ENCODE measurements around the gene MAD1L1. TPM values are rescaled to one million over a fixed set of nuclear protein-coding genes. Genes with fewer than 3 reads are reported as not detected.

MAD1L1 gene
- total and polyA plus RNA-seq, 2 of the 4 experiments (the other 2 are of a cell fraction): 29.0 to 40.9 TPM

- BruUV-seq (replicated peaks): no TSS peak
Measured at GRCh38 chr7:1945558-1945957, 287.2 kb downstream of the MAD1L1 start.

More at GRCh38 chr7:1945558-1945957, 287.2 kb downstream of the MAD1L1 start:
- Histone ChIP-seq H3K36me3 (ENCODE audit: control insufficient read depth, insufficient read depth, low read length) (peaks cover 3% of the 10 kb centered on the region; the same call in 1 of the 2 replicates), H3K9ac (ENCODE audit: low read depth, low read length) (no peak overlapping the region), H3K4ac (ENCODE audit: low read depth, low read length) (no peak overlapping the region), H3K14ac (replicated peaks; ENCODE audit: low read depth, low read length) (no peak overlapping the region), H3K9me3 (ENCODE audit: control insufficient read depth, insufficient read depth, low read length) (no peaks in the 10 kb centered on the region), H2BK120ac (ENCODE audit: low read depth, low read length) (no peak overlapping the region), H2AK9ac (replicated peaks; ENCODE audit: low read depth, low read length, poor library complexity) (no peak overlapping the region), H2AFZ (replicated peaks; ENCODE audit: low read length, poor library complexity) (no peak overlapping the region), H3K4me2 (ENCODE audit: low read depth, low read length) (no peak overlapping the region), H3K27ac (ENCODE audit: insufficient read depth, low read length) (no peak overlapping the region), H4K91ac (ENCODE audit: insufficient read depth, low read depth, low read length) (no peak overlapping the region), H3K27me3 (ENCODE audit: control insufficient read depth, insufficient read depth, low read length) (no peaks in the 10 kb centered on the region), H3K56ac (ENCODE audit: extremely low read depth, insufficient read depth, low read length) (no peak overlapping the region), H2AK5ac (ENCODE audit: low read depth, low read length) (no peak overlapping the region), H2BK20ac (ENCODE audit: low read depth, low read length) (no peak overlapping the region), H3K4me1 (ENCODE audit: control insufficient read depth, insufficient read depth, low read length) (peaks cover under 1% of the 10 kb centered on the region; the same call in 1 of the 2 replicates), H4K5ac (ENCODE audit: low read depth, low read length) (no peak overlapping the region), H3K9me1 (ENCODE audit: insufficient read depth, low read length) (0 out of 2 replicates have a peak, but pooled peaks cover 4% of the 10 kb centered on the region), H4K8ac (ENCODE audit: low read depth in 2 of 2, low read length in 2 of 2) (no peak overlapping the region), H2BK15ac (ENCODE audit: low read depth, low read length) (no peak overlapping the region), H4K20me1 (ENCODE audit: insufficient read depth, low read length) (no peaks in the 10 kb centered on the region; the same call in 1 of the 2 replicates), H3K23ac (ENCODE audit: low read depth, low read length) (no peak overlapping the region), H2BK5ac (ENCODE audit: low read depth, low read length, poor library complexity, severe bottlenecking) (no peak overlapping the region), H3K79me1 (ENCODE audit: low read depth in 1 of 2, low read length in 2 of 2) (no peaks in the 10 kb centered on the region; a peak in 1 of 4 replicates), H3K4me3 (ENCODE audit: insufficient read depth, low read depth, low read length) (no peak overlapping the region), H3K18ac (ENCODE audit: low read depth, low read length) (no peak overlapping the region)
- ChIA-PET CTCF (no interaction called here), POLR2A (ENCODE audit: unreplicated experiment) (no interaction called here)
- in situ Hi-C loops (cut with MboI; ENCODE audit: low sequenced_read_pairs): no loop called here
- ATAC-seq (ENCODE audit: low read depth): no peak
- no peak for DNase-seq
- intact Hi-C loops (cut with micrococcal nuclease): no loop called here
- no peak for TF ChIP-seq RCOR1 (IDR thresholded peaks at IDR 0.05; ENCODE audit: insufficient replicate concordance, low read length)
- no peak for TF ChIP-seq CTCF (conservative IDR thresholded peaks at IDR 0.05; ENCODE audit: low read depth, low read length)
- no peak for TF ChIP-seq USF2 (IDR thresholded peaks at IDR 0.05; ENCODE audit: low read depth, low read length)
- TF ChIP-seq BHLHE40 (IDR thresholded peaks at IDR 0.05; ENCODE audit: low read depth, low read length): no peak
- no peak for TF ChIP-seq POLR2A (IDR thresholded peaks at IDR 0.05; ENCODE audit: low read depth, low read length)
- no peak for TF ChIP-seq CEBPB (IDR thresholded peaks at IDR 0.05; ENCODE audit: low read depth, low read length)
- no peak for TF ChIP-seq SMC3 (IDR thresholded peaks at IDR 0.05; ENCODE audit: low read depth, low read length)
- WGBS, 2 experiments (ENCODE audit: extremely low coverage in 2 of 2, insufficient read length in 1 of 2): 89% methylated on average over 7 of the region's 14 CpGs; no CpG with 5 or more reads in 1 of the 2 experiments
- dilution Hi-C loops (cut with HindIII; ENCODE audit: low sequenced_read_pairs, unreplicated experiment): no loop called here
